Ascending aorta (tissue), 2 donors: ENCODE results near the gene NPPB. TPM values are rescaled to one million over a fixed set of nuclear protein-coding genes. Genes with fewer than 3 reads are reported as not detected.

Source experiments
- DNase-seq, 2 donors: peaks; one replicate each; pipeline ENCODE4 v3.0.0-alpha.2; 2019; ENCODE audit warnings: low spot score in 2 of 2
- H3K27ac ChIP-seq, 2 donors: fragments of 200-600 bp; sonication (generic); one replicate each; pipeline ENCODE4 v1.5.1; 2016 to 2017; ENCODE audit warnings: mild to moderate bottlenecking in 1 of 2
- H3K27me3 ChIP-seq: fragments of 200-600 bp; sonication (generic); one replicate; pipeline ENCODE4 v1.5.1; 2017
- H3K36me3 ChIP-seq, 2 donors: fragments of 200-600 bp; sonication (generic); one replicate each; pipeline ENCODE4 v1.5.1; 2016
- H3K4me1 ChIP-seq, 2 donors: fragments of 200-600 bp; sonication (generic); one replicate each; pipeline ENCODE4 v1.5.1; 2016 to 2017; ENCODE audit warnings: mild to moderate bottlenecking in 1 of 2
- H3K4me3 ChIP-seq, 2 donors: fragments of 200-600 bp; sonication (generic); one replicate each; pipeline ENCODE4 v1.5.1; 2016 to 2017; ENCODE audit warnings: mild to moderate bottlenecking in 1 of 2
- H3K9me3 ChIP-seq, 2 donors: fragments of 200-600 bp; sonication (generic); one replicate each; pipeline ENCODE4 v1.5.1; 2016
- intact Hi-C: fragments of 100-400 bp; cut with DNase I; formaldehyde crosslinking; loops from one replicate; pipeline ENCODE4 v1.15.1; 2023
- total RNA-seq: library from RNA; depleted of rRNA; stranded (reverse); fragments of >200 nt; gene quantifications from one replicate; pipeline ENCODE4 v1.1.0, GENCODE V29; 2016
- TF ChIP-seq, protein P1 (sequence below), 3 experiments: fragments of 200-600 bp in 2 of 3; fragments of 450-650 bp in 1 of 3; sonication (generic) in 2 of 3; IDR thresholded peaks; one replicate each; pipeline ENCODE4 v1.5.1; 2016 to 2019; ENCODE audit warnings: antibody characterized with exemption in 3 of 3, mild to moderate bottlenecking in 1 of 3, moderate library complexity in 1 of 3

Gene NPPB
- total RNA-seq, 1 donor from 2014 or later, result not detected

- H3K36me3 ChIP-seq, result no peaks in the 10 kb centered on the region
- intact Hi-C loops, result no loop called here
- peaks cover 7% of the 10 kb centered on the region for H3K27me3 ChIP-seq
- H3K27ac ChIP-seq, result no peak overlapping the region
- DNase-seq, result no peak
- no peaks in the 10 kb centered on the region for H3K4me1 ChIP-seq
- TF ChIP-seq, protein P1, sequence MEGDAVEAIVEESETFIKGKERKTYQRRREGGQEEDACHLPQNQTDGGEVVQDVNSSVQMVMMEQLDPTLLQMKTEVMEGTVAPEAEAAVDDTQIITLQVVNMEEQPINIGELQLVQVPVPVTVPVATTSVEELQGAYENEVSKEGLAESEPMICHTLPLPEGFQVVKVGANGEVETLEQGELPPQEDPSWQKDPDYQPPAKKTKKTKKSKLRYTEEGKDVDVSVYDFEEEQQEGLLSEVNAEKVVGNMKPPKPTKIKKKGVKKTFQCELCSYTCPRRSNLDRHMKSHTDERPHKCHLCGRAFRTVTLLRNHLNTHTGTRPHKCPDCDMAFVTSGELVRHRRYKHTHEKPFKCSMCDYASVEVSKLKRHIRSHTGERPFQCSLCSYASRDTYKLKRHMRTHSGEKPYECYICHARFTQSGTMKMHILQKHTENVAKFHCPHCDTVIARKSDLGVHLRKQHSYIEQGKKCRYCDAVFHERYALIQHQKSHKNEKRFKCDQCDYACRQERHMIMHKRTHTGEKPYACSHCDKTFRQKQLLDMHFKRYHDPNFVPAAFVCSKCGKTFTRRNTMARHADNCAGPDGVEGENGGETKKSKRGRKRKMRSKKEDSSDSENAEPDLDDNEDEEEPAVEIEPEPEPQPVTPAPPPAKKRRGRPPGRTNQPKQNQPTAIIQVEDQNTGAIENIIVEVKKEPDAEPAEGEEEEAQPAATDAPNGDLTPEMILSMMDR (IDR thresholded peaks at IDR 0.05), result no peak
- no peak overlapping the region for H3K4me3 ChIP-seq
- H3K9me3 ChIP-seq, result no peaks in the 10 kb centered on the region
Measured at GRCh38 chr1:11854519-11854918, 4.2 kb downstream of the NPPB start.

DNA sequence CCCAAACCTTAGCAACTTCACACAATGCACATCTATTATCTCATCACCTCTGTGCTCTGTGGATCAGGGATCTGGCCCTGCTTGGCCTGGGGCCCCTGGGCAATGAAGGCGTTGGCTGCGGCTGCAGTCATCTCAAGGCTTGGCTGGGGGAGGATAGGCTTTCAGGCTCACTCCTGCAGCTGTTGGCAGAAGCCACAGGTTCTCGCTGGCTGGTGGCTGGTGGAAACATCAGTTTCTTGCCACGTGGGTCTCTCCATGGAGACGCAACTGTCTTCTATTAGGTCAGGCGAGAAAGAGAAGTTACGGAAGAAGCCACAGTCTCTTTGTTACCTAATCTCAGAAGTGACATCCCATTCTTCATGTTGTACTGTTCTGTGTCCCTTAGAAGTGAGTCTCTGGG, 7.6 kb downstream of the NPPB start:
- intact Hi-C loops, result no loop called here
- Histone ChIP-seq H3K4me1 (no peaks in the 10 kb centered on the region), H3K36me3 (no peaks in the 10 kb centered on the region), H3K4me3 (no peak overlapping the region), H3K27ac (no peak overlapping the region), H3K9me3 (no peaks in the 10 kb centered on the region), H3K27me3 (no peaks in the 10 kb centered on the region)
- TF ChIP-seq, protein P1 (IDR thresholded peaks at IDR 0.05), result no peak
- DNase-seq, result no peak

DNA sequence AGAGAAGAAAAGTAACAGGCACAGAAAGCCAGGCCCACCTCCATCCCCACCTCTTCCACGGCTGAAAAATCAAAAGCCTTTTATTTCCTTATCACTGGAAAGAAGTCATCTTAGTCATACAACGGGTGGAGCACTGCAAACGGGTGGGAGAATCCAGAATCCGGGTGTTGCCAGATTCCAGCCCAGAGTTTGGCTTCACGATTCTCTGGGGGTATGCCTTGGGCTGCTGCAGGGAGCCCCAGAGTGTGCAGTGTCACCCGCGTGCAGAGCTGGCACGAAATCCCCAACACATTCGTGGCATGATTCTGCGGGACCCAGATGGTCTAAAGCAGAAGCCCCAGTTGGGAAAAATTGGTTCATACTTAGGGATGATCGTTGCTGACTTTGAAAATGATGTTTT, 8.6 kb downstream of the NPPB start:
- Histone ChIP-seq H3K27me3 (no peaks in the 10 kb centered on the region), H3K36me3 (peaks cover 5% of the 10 kb centered on the region in 2 donors), H3K4me1 (no peaks in the 10 kb centered on the region), H3K4me3 (no peak overlapping the region), H3K27ac (no peak overlapping the region), H3K9me3 (no peaks in the 10 kb centered on the region)
- intact Hi-C loops, result no loop called here
- DNase-seq, result no peak
- TF ChIP-seq, protein P1 (IDR thresholded peaks at IDR 0.05), result no peak

DNA sequence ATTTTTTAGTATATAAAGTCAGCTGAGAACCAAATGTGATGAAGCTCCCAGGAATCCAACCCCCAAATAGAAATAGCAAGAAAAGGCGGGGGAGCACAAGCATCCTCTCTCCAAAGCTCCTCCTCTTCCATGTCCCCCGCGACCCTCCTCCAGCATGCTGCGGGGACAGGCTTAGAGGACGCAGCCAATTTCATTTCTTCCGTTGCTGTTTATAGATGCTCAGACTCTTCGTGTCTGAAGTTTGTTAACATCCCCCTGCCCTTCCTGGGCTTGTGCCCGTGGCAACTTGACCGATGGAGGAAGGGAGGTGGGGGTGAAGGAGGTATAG, 10.4 kb downstream of the NPPB start:
- no peaks in the 10 kb centered on the region for H3K4me1 ChIP-seq
- H3K27me3 ChIP-seq, result no peaks in the 10 kb centered on the region
- H3K9me3 ChIP-seq, result no peaks in the 10 kb centered on the region
- H3K4me3 ChIP-seq, result no peak overlapping the region
- TF ChIP-seq, protein P1 (IDR thresholded peaks at IDR 0.05), result no peak
- intact Hi-C loops, result no loop called here
- H3K36me3 ChIP-seq, result peaks cover 12 to 18% of the 10 kb centered on the region in 2 donors
- no peak overlapping the region for H3K27ac ChIP-seq
- no peak for DNase-seq

DNA sequence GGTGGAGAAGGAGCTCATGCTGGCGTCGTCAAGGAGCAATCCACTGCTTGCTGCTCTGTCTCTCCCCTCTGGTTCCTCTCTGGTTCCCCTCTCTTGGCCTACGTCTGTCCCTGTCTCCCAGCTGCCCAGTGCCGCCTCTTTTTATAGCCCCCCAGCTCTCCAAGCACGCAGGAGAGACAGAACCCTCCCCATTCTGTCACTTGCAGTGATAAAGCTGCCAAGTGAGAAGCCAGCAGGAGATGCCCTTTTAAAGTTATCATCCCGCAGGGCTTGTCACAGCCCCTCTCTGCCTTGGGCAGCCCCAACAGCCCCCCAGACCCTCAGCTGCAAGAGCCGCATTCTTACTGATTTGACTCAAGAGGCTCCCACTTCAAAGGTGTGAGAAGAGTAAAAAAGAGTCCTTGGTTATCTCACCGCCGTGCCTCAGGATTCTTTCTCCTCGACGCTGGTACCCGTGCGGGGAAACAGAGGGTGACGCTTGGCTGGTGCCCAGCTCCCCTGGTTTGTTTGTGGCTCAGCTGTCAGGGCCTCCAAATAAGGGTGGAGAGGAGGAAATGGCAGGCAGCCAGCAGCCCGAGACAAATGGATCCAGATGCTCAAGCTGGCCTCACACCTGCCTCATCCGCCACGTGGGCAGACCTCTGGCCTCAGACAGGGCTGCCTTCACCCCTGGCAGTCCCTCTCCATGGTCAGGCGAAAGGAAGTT, 10.9 kb downstream of the NPPB start, which contains the start of gene NPPA:
Gene NPPA (minus strand): TSS at position 117 of the 706 bp plus-strand sequence. CDS start 99 bp downstream, at position 18.
- Histone ChIP-seq H3K4me1 (no peaks in the 10 kb centered on the region), H3K27ac (no peak within 1 kb of the TSS), H3K27me3 (no peaks in the 10 kb centered on the region), H3K4me3 (no peak within 1 kb of the TSS), H3K9me3 (no peaks in the 10 kb centered on the region), H3K36me3 (peaks cover 12 to 20% of the 10 kb centered on the region in 2 donors)
- DNase-seq, result no peak
- TF ChIP-seq, protein P1 (IDR thresholded peaks at IDR 0.05), result no peak
- intact Hi-C loops, result no loop called here
